GM23338 (cell line): ENCODE data around the gene UNC45A. TPM values are rescaled to one million over a fixed set of nuclear protein-coding genes. Genes with fewer than 3 reads are reported as not detected.

Experiments used
- ATAC-seq: fragments of 200-7000 bp; cut with Tn5 transposase; 3 replicates; pipeline ENCODE4 v1.9.1; 2020
- DNase-seq: peaks from one replicate; pipeline ENCODE4 v3.0.0-alpha.2; 2015; ENCODE audit warnings: low spot score
- H2AFZ ChIP-seq: fragments of 200-600 bp; sonication (generic); 2 replicates; pipeline ENCODE4 v1.8.0; 2016; ENCODE audit warnings: antibody characterized with exemption, mild to moderate bottlenecking, moderate library complexity
- H3F3A ChIP-seq: fragments of 200-600 bp; sonication (generic); replicated peaks from 2 replicates; pipeline ENCODE4 v1.8.0; 2017; ENCODE audit warnings: antibody characterized with exemption, mixed run types, low read depth
- H3K27ac ChIP-seq: fragments of 200-600 bp; sonication (generic); 2 replicates; pipeline ENCODE4 v1.6.1; 2016; ENCODE audit warnings: low read depth
- H3K27me3 ChIP-seq: fragments of 200-600 bp; sonication (generic); 2 replicates; pipeline ENCODE4 v1.8.0; 2016; ENCODE audit warnings: mild to moderate bottlenecking, mixed run types, moderate library complexity; ENCODE audit not compliant: insufficient read depth
- H3K36me3 ChIP-seq: fragments of 200-600 bp; sonication (generic); 2 replicates; pipeline ENCODE4 v1.8.0; 2016; ENCODE audit warnings: mild to moderate bottlenecking; ENCODE audit not compliant: insufficient read depth
- H3K4me1 ChIP-seq: fragments of 200-600 bp; sonication (generic); 2 replicates; pipeline ENCODE4 v1.8.0; 2016; ENCODE audit warnings: mild to moderate bottlenecking, moderate library complexity; ENCODE audit not compliant: insufficient read depth
- H3K4me2 ChIP-seq: fragments of 200-600 bp; sonication (generic); 2 replicates; pipeline ENCODE4 v1.7.1; 2017; ENCODE audit warnings: mixed run types
- H3K4me3 ChIP-seq: fragments of 200-600 bp; sonication (generic); 2 replicates; pipeline ENCODE4 v1.6.1; 2016; ENCODE audit warnings: mixed run types
- H3K79me2 ChIP-seq: fragments of 200-600 bp; sonication (generic); replicated peaks from 2 replicates; pipeline ENCODE4 v1.8.0; 2017; ENCODE audit warnings: mild to moderate bottlenecking; ENCODE audit not compliant: insufficient read depth
- H3K9me2 ChIP-seq: fragments of 200-600 bp; sonication (generic); 2 replicates; pipeline ENCODE4 v1.8.0; 2017; ENCODE audit not compliant: insufficient read depth
- H4K20me1 ChIP-seq: fragments of 200-600 bp; sonication (generic); replicated peaks from 2 replicates; pipeline ENCODE4 v1.8.0; 2017; ENCODE audit warnings: mild to moderate bottlenecking; ENCODE audit not compliant: insufficient read depth
- H3K27ac Mint-ChIP-seq: 2 replicates; pipeline ENCODE4 v1.8.0; 2020; ENCODE audit warnings: inconsistent platforms, mild to moderate bottlenecking, moderate library complexity, mixed read lengths
- H3K27me3 Mint-ChIP-seq: 3 replicates; pipeline ENCODE4 v1.8.0; 2022; ENCODE audit warnings: low read depth, mild to moderate bottlenecking, moderate library complexity, mixed read lengths, inconsistent platforms; ENCODE audit not compliant: insufficient read depth, poor library complexity
- H3K36me3 Mint-ChIP-seq: 3 replicates; pipeline ENCODE4 v1.8.0; 2021; ENCODE audit warnings: low read depth, mild to moderate bottlenecking, inconsistent platforms, moderate library complexity, mixed read lengths
- H3K4me1 Mint-ChIP-seq: 3 replicates; pipeline ENCODE4 v1.8.0; 2020; ENCODE audit warnings: mild to moderate bottlenecking, inconsistent platforms, mixed read lengths
- H3K4me3 Mint-ChIP-seq: 3 replicates; pipeline ENCODE4 v1.8.0; 2021; ENCODE audit warnings: moderate library complexity, mild to moderate bottlenecking, inconsistent platforms, mixed read lengths
- H3K9me3 Mint-ChIP-seq: 3 replicates; pipeline ENCODE4 v1.8.0; 2020; ENCODE audit warnings: moderate library complexity, mild to moderate bottlenecking, inconsistent platforms, mixed read lengths
- CREB1 ChIP-seq: fragments of 250-450 bp; sonication (Bioruptor Pico); IDR thresholded peaks from 2 replicates; pipeline ENCODE4 v1.5.0; 2020; ENCODE audit warnings: low read depth, mild to moderate bottlenecking, moderate library complexity
- CTCF ChIP-seq, 2 experiments: fragments of 200-600 bp in 1 of 2; sonication (generic) in 1 of 2; conservative IDR thresholded peaks; 2 replicates each; pipeline versions ENCODE4 v1.5.1 to v1.6.1; 2016 to 2017; ENCODE audit warnings: antibody characterized with exemption in 2 of 2, low read depth in 2 of 2, mild to moderate bottlenecking in 2 of 2, moderate library complexity in 1 of 2
- ETS1 ChIP-seq: IDR thresholded peaks from 2 replicates; pipeline ENCODE4 v1.6.1; 2016; ENCODE audit warnings: antibody characterized with exemption
- EZH2 ChIP-seq: fragments of 200-600 bp; sonication (generic); IDR thresholded peaks from one replicate; pipeline ENCODE4 v1.8.0; 2017; ENCODE audit warnings: antibody characterized with exemption, mild to moderate bottlenecking, low read depth; ENCODE audit not compliant: unreplicated experiment
- EZH2phosphoT487 ChIP-seq: fragments of 200-600 bp; sonication (generic); IDR thresholded peaks from one replicate; pipeline ENCODE4 v1.8.1; 2018; ENCODE audit warnings: antibody characterized with exemption; ENCODE audit not compliant: unreplicated experiment
- NANOG ChIP-seq: IDR thresholded peaks from 2 replicates; pipeline ENCODE4 v1.6.1; 2016; ENCODE audit warnings: antibody characterized with exemption, borderline replicate concordance
- POLR2AphosphoS5 ChIP-seq: IDR thresholded peaks from 2 replicates; pipeline ENCODE4 v1.6.1; 2016; ENCODE audit warnings: antibody characterized with exemption, low read depth
- STAT1 ChIP-seq: IDR thresholded peaks from one replicate; pipeline ENCODE4 v1.6.1; 2016; ENCODE audit warnings: antibody characterized with exemption; ENCODE audit not compliant: unreplicated experiment
- ZNF114 ChIP-seq: fragments of 250-450 bp; sonication (Bioruptor Pico); IDR thresholded peaks from 2 replicates; pipeline ENCODE4 v1.5.0; 2020; ENCODE audit warnings: mild to moderate bottlenecking, moderate library complexity
- ZNF462 ChIP-seq: fragments of 250-450 bp; sonication (Bioruptor Pico); IDR thresholded peaks from 2 replicates; pipeline ENCODE4 v1.5.0; 2020; ENCODE audit warnings: mild to moderate bottlenecking, moderate library complexity
- polyA plus RNA-seq: library from polyadenylated mRNA; unstranded; fragments of >200 nt; fragmentation: Nextera tagmentation; extraction: Ambion mirVana; gene quantifications from 2 replicates; pipeline ENCODE4 v1.2.1, GENCODE V29; 2016
- total RNA-seq: library from RNA; depleted of rRNA; stranded (reverse); fragments of >200 nt; shearing (Covaris generic); gene quantifications from 2 replicates; pipeline ENCODE4 v1.2.3, GENCODE V29; 2014

UNC45A gene
- total and polyA plus RNA-seq, 2 experiments from 2014 or later = 40.2 to 86.8 TPM

GRCh38 chr15:90954712-90955623 is 19.9 kb downstream of the UNC45A start, which contains the start of gene RCCD1:
TSS of gene RCCD1 (plus strand) at chr15:90954884. CDS start at chr15:90956735, 1,851 bp downstream.
- Histone ChIP-seq H3K36me3 (peaks cover 7% of the 10 kb centered on the region; the same call in 1 of the 2 replicates), H3K27me3 (no peaks in the 10 kb centered on the region), H3K9me2 (no peaks in the 10 kb centered on the region), H3F3A (peaks cover 17% of the 10 kb centered on the region; the same call in 1 of the 2 replicates), H2AFZ (peak within 1 kb of the TSS; percentile 90), H3K4me1 (peaks cover 13% of the 10 kb centered on the region), H3K79me2 (no peaks in the 10 kb centered on the region), H3K27ac (peak within 1 kb of the TSS; percentile 95), H4K20me1 (no peaks in the 10 kb centered on the region), H3K4me3 (peak within 1 kb of the TSS; percentile 75), H3K4me2 (peak within 1 kb of the TSS; percentile 84)
- Mint-ChIP-seq H3K27ac (peak within 1 kb of the TSS; percentile 93), H3K4me1 (peaks cover 10% of the 10 kb centered on the region), H3K27me3 (peaks cover 19% of the 10 kb centered on the region), H3K9me3 (no peaks in the 10 kb centered on the region; the same call in 2 of the 3 replicates), H3K36me3 (peaks cover 40% of the 10 kb centered on the region), H3K4me3 (peak within 1 kb of the TSS; percentile 83)
- peak; percentile 98 for DNase-seq
- TF ChIP-seq NANOG (no peak), EZH2 (no peak), CTCF (conservative IDR thresholded peaks at IDR 0.05; ENCODE audit: low read depth in 2 of 2) (no peak), EZH2phosphoT487 (no peak), POLR2AphosphoS5 (peak; percentile 75), ETS1 (0 out of 2 replicates have a peak, but pooled peaks have one; percentile 55), STAT1 (no peak), CREB1 (CRISPR knock-in tag) (peak; percentile 83), ZNF462 (CRISPR knock-in tag) (no peak), ZNF114 (no peak)
- peak; percentile 72 for ATAC-seq
